ENCODE data around the gene OOSP4A. TPM values are rescaled to one million over a fixed set of nuclear protein-coding genes. Genes with fewer than 3 reads are reported as not detected.

Gene OOSP4A
- total RNA-seq (not detected), total RNA-seq (0 to 0.04 (median 0) reads per million in 172 experiments)
- polyA plus RNA-seq (2013, experiment 1 of 2): not detected
- not detected for polyA plus RNA-seq (2013, experiment 2 of 2)

DNA sequence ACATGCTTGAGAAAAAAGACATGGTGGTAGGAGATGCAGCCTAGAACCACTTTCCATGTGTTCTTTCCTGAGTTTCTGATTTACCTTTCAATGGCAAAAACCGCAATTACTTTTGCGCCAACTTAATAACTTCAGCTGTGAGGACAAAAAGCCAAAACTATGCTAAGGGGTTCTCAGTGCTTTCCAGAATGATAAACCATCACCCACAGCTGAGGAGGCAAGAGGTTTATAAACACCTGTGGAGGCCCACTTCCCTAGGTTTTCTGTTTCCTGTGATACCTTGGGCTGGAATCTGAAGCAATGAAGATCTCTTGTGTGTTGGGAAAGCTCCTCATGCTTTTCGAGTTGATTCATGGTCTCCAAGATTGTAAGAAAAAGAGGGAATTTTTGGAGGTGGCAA, at the start of gene OOSP4A:
TSS of gene OOSP4A (plus strand) at position 301 of the 400 bp plus-strand sequence. CDS start at position 301, 0 bp downstream.
- H3K36me3 Mint-ChIP-seq (ENCODE audit: low read depth): no peaks in the 10 kb centered on the region
- ATAC-seq (ENCODE audit: poor library complexity): no peak
- Histone ChIP-seq H3K4me3 (ENCODE audit: low read length) (no peak within 1 kb of the TSS), H3K36me3 (ENCODE audit: insufficient read depth, low read length) (no peaks in the 10 kb centered on the region), H3K27ac (ENCODE audit: low read depth in 1 of 2, low read length in 2 of 2) (no peak within 1 kb of the TSS), H3K9me3 (ENCODE audit: control insufficient read depth in 1 of 2, insufficient read depth in 1 of 2, low read length in 2 of 2) (no peaks in the 10 kb centered on the region), H3K27me3 (ENCODE audit: control insufficient read depth in 1 of 2, insufficient read depth in 2 of 2, low read length in 2 of 2) (no peaks in the 10 kb centered on the region), H3K4me1 (ENCODE audit: insufficient read depth, low read length) (no peaks in the 10 kb centered on the region)
- POLR2A ChIA-PET: no interaction called here
- CTCF ChIA-PET: interaction anchor here (0.7 kb wide), 1 partner anchor 527 kb away, joined by 3 read pairs; no protein-coding TSS in a partner anchor
- TF ChIP-seq CTCF (IDR thresholded peaks at IDR 0.05): no peak
- no peaks in the 10 kb centered on the region for H3K9me3 Mint-ChIP-seq
- no peaks in the 10 kb centered on the region for H3K27me3 Mint-ChIP-seq
- H3K27ac Mint-ChIP-seq: no peak within 1 kb of the TSS
- no peaks in the 10 kb centered on the region for H3K4me1 Mint-ChIP-seq (ENCODE audit: low read depth)
- DNase-seq: no peak
- no peak within 1 kb of the TSS for H3K4me3 Mint-ChIP-seq
- intact Hi-C loops (cut with DNase I, micrococcal nuclease): no loop called here

DNA sequence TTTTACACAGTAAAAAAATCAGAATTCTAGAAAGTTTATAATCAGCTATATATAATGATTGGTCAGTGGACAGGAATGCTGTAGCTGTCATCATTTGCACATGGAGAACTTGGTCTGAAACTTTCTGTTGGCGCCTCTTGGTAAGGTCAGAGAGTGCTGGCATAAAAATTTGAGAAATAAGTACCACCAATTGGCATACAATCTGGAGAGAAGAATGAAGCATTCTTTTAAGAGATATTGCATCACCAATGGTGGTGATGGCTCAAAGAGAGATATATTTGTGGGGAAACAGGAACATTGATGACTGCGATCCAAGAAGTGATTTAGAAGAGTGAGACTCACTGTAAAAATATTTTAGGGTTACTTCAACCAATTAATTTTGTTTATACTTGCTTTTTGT, 45.4 kb upstream of the OOSP4A start:
- Histone ChIP-seq H3K36me3 (ENCODE audit: insufficient read depth, low read length) (no peaks in the 10 kb centered on the region), H3K9me3 (ENCODE audit: control insufficient read depth in 1 of 2, insufficient read depth in 1 of 2, low read length in 2 of 2) (peaks cover 14 to 22% of the 10 kb centered on the region in 2 experiments), H3K27ac (ENCODE audit: low read depth in 1 of 2, low read length in 2 of 2) (no peak overlapping the region), H3K4me3 (ENCODE audit: low read length) (no peak overlapping the region), H3K4me1 (ENCODE audit: insufficient read depth, low read length) (no peaks in the 10 kb centered on the region), H3K27me3 (ENCODE audit: control insufficient read depth in 1 of 2, insufficient read depth in 2 of 2, low read length in 2 of 2) (no peaks in the 10 kb centered on the region)
- H3K27me3 Mint-ChIP-seq: peaks cover 12% of the 10 kb centered on the region
- peaks cover 24% of the 10 kb centered on the region for H3K36me3 Mint-ChIP-seq (ENCODE audit: low read depth)
- no peaks in the 10 kb centered on the region for H3K4me1 Mint-ChIP-seq (ENCODE audit: low read depth)
- CTCF ChIA-PET: interaction anchor here (0.5 to 1.2 kb wide), 2 partner anchors 11 to 104 kb away, joined by 3 read pairs; no protein-coding TSS in a partner anchor
- ATAC-seq (ENCODE audit: poor library complexity) (no peak), DNase-seq (no peak)
- no peak overlapping the region for H3K4me3 Mint-ChIP-seq
- no peak overlapping the region for H3K27ac Mint-ChIP-seq
- POLR2A ChIA-PET: no interaction called here
- H3K9me3 Mint-ChIP-seq: peaks cover 14% of the 10 kb centered on the region
- TF ChIP-seq CTCF (IDR thresholded peaks at IDR 0.05): no peak
- intact Hi-C loops (cut with DNase I, micrococcal nuclease): no loop called here

DNA sequence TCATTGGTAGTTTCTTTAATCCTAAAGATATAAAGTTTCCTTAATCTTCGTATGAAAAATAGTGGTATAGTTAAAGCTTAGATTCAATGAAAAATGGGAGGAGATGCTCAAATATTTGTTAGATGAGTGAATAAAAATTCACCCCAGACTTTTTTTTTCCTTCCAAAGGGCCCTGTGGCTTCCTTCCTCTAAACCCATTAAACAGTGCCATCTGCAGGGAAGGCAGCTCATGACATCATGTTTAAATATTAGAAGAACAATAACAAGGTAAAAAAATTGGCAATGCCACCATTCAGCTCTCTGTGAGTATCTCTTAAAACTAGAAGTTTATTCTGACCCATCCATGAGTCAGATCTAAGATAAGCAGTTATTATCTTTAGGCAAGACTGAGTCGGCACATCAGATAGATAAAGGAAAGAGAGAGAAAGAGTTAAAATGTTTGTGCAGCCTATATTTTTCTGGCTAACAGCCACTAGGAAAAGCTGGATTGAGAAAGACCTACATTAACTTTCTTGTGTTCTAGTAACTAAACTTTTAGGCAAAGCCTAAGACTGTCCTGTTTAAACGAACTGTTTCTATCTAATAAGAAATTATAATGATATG, 44.7 kb upstream of the OOSP4A start:
- no peak for TF ChIP-seq CTCF (IDR thresholded peaks at IDR 0.05)
- Histone ChIP-seq H3K36me3 (ENCODE audit: insufficient read depth, low read length) (no peaks in the 10 kb centered on the region), H3K4me1 (ENCODE audit: insufficient read depth, low read length) (no peaks in the 10 kb centered on the region), H3K4me3 (ENCODE audit: low read length) (no peak overlapping the region), H3K9me3 (ENCODE audit: control insufficient read depth in 1 of 2, insufficient read depth in 1 of 2, low read length in 2 of 2) (peaks cover 18 to 28% of the 10 kb centered on the region in 2 experiments), H3K27me3 (ENCODE audit: control insufficient read depth in 1 of 2, insufficient read depth in 2 of 2, low read length in 2 of 2) (no peaks in the 10 kb centered on the region), H3K27ac (ENCODE audit: low read depth in 1 of 2, low read length in 2 of 2) (no peak overlapping the region)
- intact Hi-C loops (cut with DNase I, micrococcal nuclease): no loop called here
- POLR2A ChIA-PET: no interaction called here
- no peak overlapping the region for H3K27ac Mint-ChIP-seq
- peaks cover 14% of the 10 kb centered on the region for H3K9me3 Mint-ChIP-seq
- H3K27me3 Mint-ChIP-seq: peaks cover 12% of the 10 kb centered on the region
- no peaks in the 10 kb centered on the region for H3K4me1 Mint-ChIP-seq (ENCODE audit: low read depth)
- H3K36me3 Mint-ChIP-seq (ENCODE audit: low read depth): peaks cover 24% of the 10 kb centered on the region
- ATAC-seq (ENCODE audit: poor library complexity) (no peak), DNase-seq (peak in 3 of 14 experiments; percentile 29 to 35 (median 32))
- CTCF ChIA-PET: interaction anchor here (0.5 to 1.2 kb wide), 2 partner anchors 10 to 105 kb away, joined by 3 read pairs; no protein-coding TSS in a partner anchor
- no peak overlapping the region for H3K4me3 Mint-ChIP-seq
